RWPE1 (cell line): ENCODE results near the gene GPR37L1.

Source experiments
- CTCF ChIA-PET: fragments of 350-600 bp; sonication (Branson Sonifier 250); formaldehyde crosslinking; extraction: SDS; loops from one replicate; lab custom pipeline; 2021; lab: Yijun Ruan, JAX
- POLR2A ChIA-PET: fragments of 400-600 bp; formaldehyde crosslinking; extraction: SDS; loops from one replicate; lab custom pipeline; 2020; ENCODE audit warnings: antibody characterized with exemption; ENCODE audit not compliant: low non-redundant PET; lab: Yijun Ruan, JAX
- DNase-seq: peaks from one replicate; pipeline ENCODE4 v3.0.0; 2012; ENCODE audit warnings: low spot score
- H3K27ac ChIP-seq: fragments of 450-650 bp; 2 replicates; pipeline ENCODE4 v1.5.1; 2017
- CTCF ChIP-seq: fragments of 450-650 bp; conservative IDR thresholded peaks from 2 replicates; pipeline ENCODE4 v1.5.1; 2017; ENCODE audit warnings: low read depth, mild to moderate bottlenecking

GPR37L1 gene

DNA sequence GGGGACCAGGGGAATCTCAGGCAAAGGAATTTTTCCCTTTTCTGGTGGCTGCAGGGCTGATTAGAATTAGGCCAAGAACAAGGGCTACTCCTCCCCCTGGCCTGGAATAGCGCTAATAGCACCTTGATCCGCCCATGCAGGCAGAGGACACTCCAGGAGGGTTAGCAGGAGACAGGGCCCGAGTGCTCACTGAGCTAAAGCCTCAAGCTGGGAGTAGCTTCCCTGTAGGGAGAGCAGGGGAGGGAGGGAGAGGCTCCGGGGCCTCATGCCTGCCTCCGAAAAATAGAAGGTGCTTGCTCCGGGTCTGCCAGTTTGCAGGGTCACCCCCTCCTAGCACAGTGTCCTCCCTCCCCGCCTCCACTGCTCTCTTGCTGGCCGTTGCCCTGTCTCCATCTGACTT, 33.9 kb downstream of the GPR37L1 start:
- DNase-seq: no peak
- POLR2A ChIA-PET: no interaction called here
- CTCF ChIA-PET: interaction anchor here (0.6 kb wide), 1 partner anchor 11 kb away, joined by 3 read pairs; no protein-coding TSS in a partner anchor
- TF ChIP-seq CTCF: no peak
- no peak overlapping the region for H3K27ac ChIP-seq

DNA sequence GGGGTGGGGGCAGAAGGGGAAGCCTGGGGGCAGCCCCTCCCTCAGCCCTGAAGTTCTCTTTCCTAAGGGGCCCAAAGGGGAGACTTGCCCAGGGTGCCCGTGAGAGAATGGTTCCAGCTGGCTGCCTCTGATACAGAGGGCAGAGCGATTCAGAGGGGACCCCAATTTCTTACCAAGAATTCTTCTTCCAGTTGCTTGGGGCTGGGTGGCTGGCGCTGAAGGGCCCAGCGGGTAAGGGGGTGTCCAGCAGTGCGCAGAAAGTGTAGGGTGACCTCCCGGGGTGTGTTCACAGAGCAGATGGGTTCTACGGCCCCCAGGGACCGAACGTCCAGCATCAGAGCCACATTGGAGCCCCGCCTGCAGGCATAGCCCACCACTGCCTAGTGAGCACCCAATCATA, 35.2 kb downstream of the GPR37L1 start:
- CTCF ChIA-PET: no interaction called here
- POLR2A ChIA-PET: no interaction called here
- no peak for TF ChIP-seq CTCF
- no peak for DNase-seq
- no peak overlapping the region for H3K27ac ChIP-seq

- DNase-seq: no peak
- no peak for TF ChIP-seq CTCF
- ChIA-PET POLR2A (no interaction called here), CTCF (interaction anchor here (0.7 kb wide), 1 partner anchor 52 kb away, joined by 4 read pairs; no protein-coding TSS in a partner anchor)
- no peak overlapping the region for H3K27ac ChIP-seq
Observed at GRCh38 chr1:202158810-202159533, 36.3 kb downstream of the GPR37L1 start.

GRCh38 chr1:202159534-202160371, 37.0 kb downstream of the GPR37L1 start:
- no peak for DNase-seq
- CTCF ChIA-PET: no interaction called here
- TF ChIP-seq CTCF: no peak
- H3K27ac ChIP-seq: no peak overlapping the region
- POLR2A ChIA-PET: no interaction called here

DNA sequence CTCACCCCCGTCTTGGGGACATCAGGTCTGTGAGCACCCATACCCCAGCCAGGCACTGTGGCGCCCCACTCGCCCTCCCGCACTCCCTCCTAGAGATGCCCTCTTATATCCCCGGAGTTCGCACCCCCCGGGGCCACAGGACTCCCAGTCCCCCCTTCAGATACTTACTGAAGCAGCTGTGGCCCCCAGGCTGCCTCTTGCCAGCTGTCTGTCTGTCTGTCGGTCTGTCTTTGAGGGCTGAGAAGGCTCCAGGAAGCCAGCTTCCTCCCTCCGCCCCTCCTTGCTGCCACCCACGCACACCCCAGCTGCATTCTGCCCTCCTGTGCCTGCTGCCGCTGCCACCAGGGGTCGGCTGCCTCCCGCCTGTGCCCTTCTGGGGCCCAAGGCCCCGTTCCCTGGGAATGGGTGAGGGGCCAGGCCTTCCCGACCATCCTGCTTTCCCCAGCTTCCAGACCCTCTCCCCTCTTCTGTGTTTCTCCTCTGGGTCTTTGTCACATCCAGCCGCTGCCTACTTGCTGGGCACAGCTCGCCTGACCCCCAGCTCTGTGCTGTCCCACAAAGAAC, 37.7 kb downstream of the GPR37L1 start, which contains the start of gene PTPN7:
TSS of gene PTPN7 (minus strand) at position 226 of the 564 bp plus-strand sequence. CDS start 1,200 bp downstream, outside the sequence.
- POLR2A ChIA-PET: no interaction called here
- TF ChIP-seq CTCF: no peak
- DNase-seq: no peak
- H3K27ac ChIP-seq: no peak within 1 kb of the TSS
- CTCF ChIA-PET: interaction anchor here (0.6 to 0.7 kb wide), 3 partner anchors 164 to 517 kb away, joined by 3 to 4 read pairs (median 3); no protein-coding TSS in a partner anchor
